Measurements from ENCODE around the gene EGLN1. TPM values are rescaled to one million over a fixed set of nuclear protein-coding genes. Genes with fewer than 3 reads are reported as not detected.

The EGLN1 gene
- total and polyA plus RNA-seq, 4 donors = 4.5 to 45.1 (median 16.3) TPM

- WGBS, 2 donors = 0 to 51% methylated on average over 1 of the region's 1 CpG
- H3K36me3 ChIP-seq (ENCODE audit: control insufficient read depth in 4 of 4, insufficient read depth in 4 of 4, low read length in 4 of 4) = no peaks in the 10 kb centered on the region
- TF ChIP-seq CTCF (IDR thresholded peaks at IDR 0.05; ENCODE audit: control extremely low read depth, extremely low read depth) = no peak
- ATAC-seq (ENCODE audit: insufficient read depth, low FRiP score) (no peak), DNase-seq (no peak)
- peaks cover 0 to 45% (median 0%) of the 10 kb centered on the region in 5 donors for H3K4me1 ChIP-seq (ENCODE audit: control insufficient read depth in 5 of 5, insufficient read depth in 5 of 5, low read length in 5 of 5)
- H3K27ac ChIP-seq (ENCODE audit: low read depth in 1 of 2, low read length in 1 of 2) = no peak overlapping the region
- H3K4me3 ChIP-seq = no peak overlapping the region
- no peak overlapping the region for H3K9ac ChIP-seq (ENCODE audit: insufficient read depth in 1 of 2, low read length in 2 of 2)
- H3K9me3 ChIP-seq (ENCODE audit: control insufficient read depth in 4 of 4, insufficient read depth in 3 of 4, low read length in 3 of 4) = no peaks in the 10 kb centered on the region
- H3K27me3 ChIP-seq (ENCODE audit: control insufficient read depth in 3 of 3, insufficient read depth in 3 of 3, low read length in 2 of 3) = no peaks in the 10 kb centered on the region
Observed at GRCh38 chr1:231401478-231401877, 20.6 kb downstream of the EGLN1 start.

GRCh38 chr1:231397886-231398671, 24.0 kb downstream of the EGLN1 start:
- Histone ChIP-seq H3K27ac (ENCODE audit: low read depth in 1 of 2, low read length in 1 of 2) (no peak overlapping the region), H3K36me3 (ENCODE audit: control insufficient read depth in 4 of 4, insufficient read depth in 4 of 4, low read length in 4 of 4) (no peaks in the 10 kb centered on the region), H3K4me1 (ENCODE audit: control insufficient read depth in 5 of 5, insufficient read depth in 5 of 5, low read length in 5 of 5) (peaks cover 0 to 52% (median 2%) of the 10 kb centered on the region in 5 donors), H3K9me3 (ENCODE audit: control insufficient read depth in 4 of 4, insufficient read depth in 3 of 4, low read length in 3 of 4) (no peaks in the 10 kb centered on the region), H3K9ac (ENCODE audit: insufficient read depth in 1 of 2, low read length in 2 of 2) (no peak overlapping the region), H3K27me3 (ENCODE audit: control insufficient read depth in 3 of 3, insufficient read depth in 3 of 3, low read length in 2 of 3) (no peaks in the 10 kb centered on the region), H3K4me3 (no peak overlapping the region)
- TF ChIP-seq CTCF (IDR thresholded peaks at IDR 0.05; ENCODE audit: control extremely low read depth, extremely low read depth) = no peak
- WGBS, 2 donors = 34 to 56% methylated on average over 4 of the region's 4 CpGs
- no peak for DNase-seq
- no peak for ATAC-seq (ENCODE audit: insufficient read depth, low FRiP score)

- Histone ChIP-seq H3K9ac (ENCODE audit: insufficient read depth in 1 of 2, low read length in 2 of 2) (no peak overlapping the region), H3K27me3 (ENCODE audit: control insufficient read depth in 3 of 3, insufficient read depth in 3 of 3, low read length in 2 of 3) (no peaks in the 10 kb centered on the region), H3K27ac (ENCODE audit: low read depth in 1 of 2, low read length in 1 of 2) (peak overlapping the region in 1 of 2 donors; percentile 81), H3K9me3 (ENCODE audit: control insufficient read depth in 4 of 4, insufficient read depth in 3 of 4, low read length in 3 of 4) (no peaks in the 10 kb centered on the region), H3K4me3 (no peak overlapping the region), H3K4me1 (ENCODE audit: control insufficient read depth in 5 of 5, insufficient read depth in 5 of 5, low read length in 5 of 5) (peaks cover 0 to 59% (median 4%) of the 10 kb centered on the region in 5 donors), H3K36me3 (ENCODE audit: control insufficient read depth in 4 of 4, insufficient read depth in 4 of 4, low read length in 4 of 4) (no peaks in the 10 kb centered on the region)
- no peak for TF ChIP-seq CTCF (IDR thresholded peaks at IDR 0.05; ENCODE audit: control extremely low read depth, extremely low read depth)
- WGBS, 2 donors = 89 to 97% methylated on average over 2 of the region's 2 CpGs
- ATAC-seq (ENCODE audit: insufficient read depth, low FRiP score) (no peak), DNase-seq (no peak)
Observed at GRCh38 chr1:231396643-231397042, 25.4 kb downstream of the EGLN1 start.

All from lung (tissue), 12 donors.